Liver (tissue), 9 donors: ENCODE measurements around the gene GATAD1. TPM values are rescaled to one million over a fixed set of nuclear protein-coding genes. Genes with fewer than 3 reads are reported as not detected.

Experiments used
- DNase-seq: peaks from one replicate; pipeline ENCODE4 v3.0.0-alpha.2; 2017; ENCODE audit warnings: low spot score
- H3K27ac ChIP-seq, 2 donors: one replicate each; pipeline ENCODE4 v1.7.0; 2013; ENCODE audit warnings: inconsistent platforms in 2 of 2, low read length in 2 of 2, control low read depth in 1 of 2, low read depth in 1 of 2, mild to moderate bottlenecking in 1 of 2
- H3K27me3 ChIP-seq, 4 donors: one replicate each; pipeline versions ENCODE4 v1.6.1 to v1.7.0; 2013; ENCODE audit warnings: low read length in 3 of 4, inconsistent platforms in 1 of 4, mild to moderate bottlenecking in 1 of 4, moderate library complexity in 1 of 4; ENCODE audit not compliant: control insufficient read depth in 4 of 4, insufficient read depth in 4 of 4
- H3K36me3 ChIP-seq, 4 donors: one replicate each; pipeline versions ENCODE4 v1.6.1 to v1.7.0; 2013; ENCODE audit warnings: low read length in 3 of 4, mild to moderate bottlenecking in 3 of 4, low read depth in 1 of 4, moderate library complexity in 1 of 4; ENCODE audit not compliant: control insufficient read depth in 4 of 4, insufficient read depth in 3 of 4
- H3K4me1 ChIP-seq, 4 donors: one replicate each; pipeline versions ENCODE4 v1.6.1 to v1.7.0; 2013; ENCODE audit warnings: low read length in 3 of 4, mild to moderate bottlenecking in 3 of 4, moderate library complexity in 1 of 4; ENCODE audit not compliant: control insufficient read depth in 4 of 4, insufficient read depth in 4 of 4
- H3K4me3 ChIP-seq, 3 donors: one replicate each; pipeline versions ENCODE4 v1.6.1 to v1.7.0; 2013; ENCODE audit warnings: low read length in 3 of 3, control low read depth in 1 of 3, low read depth in 1 of 3, mild to moderate bottlenecking in 1 of 3
- H3K9ac ChIP-seq, 2 donors: one replicate each; pipeline ENCODE4 v1.7.0; 2013; ENCODE audit warnings: low read length in 2 of 2, mild to moderate bottlenecking in 2 of 2, moderate library complexity in 2 of 2, control low read depth in 1 of 2, low read depth in 1 of 2
- H3K9me3 ChIP-seq, 4 donors: one replicate each; pipeline versions ENCODE4 v1.6.1 to v1.7.0; 2013; ENCODE audit warnings: low read length in 3 of 4; ENCODE audit not compliant: control insufficient read depth in 4 of 4
- ATF3 ChIP-seq: IDR thresholded peaks from 2 replicates; pipeline ENCODE4 v1.6.1; 2016; ENCODE audit warnings: antibody characterized with exemption
- CTCF ChIP-seq: fragments of 150-350 bp; IDR thresholded peaks from 2 replicates; pipeline ENCODE4 v1.5.1; 2017; ENCODE audit warnings: improper control_type of control experiment, low read depth, low read length; ENCODE audit not compliant: missing input control
- EGR1 ChIP-seq, 2 donors: IDR thresholded peaks; 2 replicates each; pipeline ENCODE4 v1.6.1; 2016 to 2018; ENCODE audit warnings: antibody characterized with exemption in 2 of 2, low read depth in 2 of 2
- FOXA1 ChIP-seq: IDR thresholded peaks from 2 replicates; pipeline ENCODE4 v1.6.1; 2016; ENCODE audit warnings: antibody characterized with exemption
- GABPA ChIP-seq, 2 donors: IDR thresholded peaks in 1 of 2; conservative IDR thresholded peaks in 1 of 2; 2 replicates each; pipeline ENCODE4 v1.6.1; 2016; ENCODE audit warnings: antibody characterized with exemption in 2 of 2, mild to moderate bottlenecking in 1 of 2, moderate library complexity in 1 of 2
- HNF4A ChIP-seq, 2 donors: conservative IDR thresholded peaks; 2 replicates each; pipeline ENCODE4 v1.6.1; 2016; ENCODE audit warnings: antibody characterized with exemption in 2 of 2, mild to moderate bottlenecking in 2 of 2
- HNF4G ChIP-seq: IDR thresholded peaks from 2 replicates; pipeline ENCODE4 v1.6.1; 2016; ENCODE audit warnings: antibody characterized with exemption
- JUND ChIP-seq, 2 donors: IDR thresholded peaks; 2 replicates each; pipeline ENCODE4 v1.6.1; 2016; ENCODE audit warnings: antibody characterized with exemption in 2 of 2
- MAX ChIP-seq: IDR thresholded peaks from 2 replicates; pipeline ENCODE4 v1.6.1; 2016; ENCODE audit warnings: antibody characterized with exemption
- REST ChIP-seq: IDR thresholded peaks from 2 replicates; pipeline ENCODE4 v1.6.1; 2016; ENCODE audit warnings: antibody characterized with exemption, mild to moderate bottlenecking
- RXRA ChIP-seq, 2 donors: IDR thresholded peaks; 2 replicates each; pipeline ENCODE4 v1.6.1; 2017 to 2018; ENCODE audit warnings: antibody characterized with exemption in 2 of 2, mild to moderate bottlenecking in 1 of 2
- SP1 ChIP-seq: IDR thresholded peaks from 2 replicates; pipeline ENCODE4 v1.6.1; 2018; ENCODE audit warnings: antibody characterized with exemption, mild to moderate bottlenecking
- TAF1 ChIP-seq: conservative IDR thresholded peaks from 2 replicates; pipeline ENCODE4 v1.6.1; 2016; ENCODE audit warnings: antibody characterized with exemption, mild to moderate bottlenecking
- YY1 ChIP-seq: IDR thresholded peaks from 2 replicates; pipeline ENCODE4 v1.6.1; 2016; ENCODE audit warnings: antibody characterized with exemption, mild to moderate bottlenecking
- WGBS: extraction: QIAGEN DNeasy Blood & Tissue Kit; methylation state at CpG from one replicate; pipeline ENCODE4 v1.1.7; 2013; 5-methylcytosine and 5-hydroxymethylcytosine counted together
- polyA plus RNA-seq, 2 donors: library from polyadenylated mRNA; stranded (reverse) in 1 of 2; unstranded in 1 of 2; fragments of 200-250 nt in 1 of 2; fragments of >200 nt in 1 of 2; fragmentation: Nextera tagmentation in 1 of 2; extraction: Ambion mirVana in 1 of 2; gene quantifications; one replicate each; pipeline versions ENCODE4 v1.2.1 to v1.2.3, GENCODE V29; 2013 to 2015
- total RNA-seq, 2 donors: library from RNA; depleted of rRNA; stranded (reverse); fragments of >200 nt; gene quantifications; one replicate each; pipeline ENCODE4 v1.2.3, GENCODE V29; 2014
- donor health status: healthy.
- donor health status: healthy.
- donor health status: healthy.
- donor health status: healthy.
- donor health status: healthy.

The GATAD1 gene
- total and polyA plus RNA-seq, 4 donors: 7.8 to 22.8 (median 10.8) TPM

GRCh38 chr7:92451645-92452044 lies 4.4 kb downstream of the GATAD1 start:
- H3K27me3 ChIP-seq: no peaks in the 10 kb centered on the region
- no peak for TF ChIP-seq RXRA (IDR thresholded peaks at IDR 0.05)
- no peak overlapping the region for H3K4me3 ChIP-seq
- DNase-seq: no peak
- no peak overlapping the region for H3K9ac ChIP-seq
- peaks cover 5 to 60% (median 45%) of the 10 kb centered on the region in 4 donors for H3K36me3 ChIP-seq
- 99% methylated on average over 2 of the region's 2 CpGs for WGBS
- peaks cover 0 to 9% (median 7%) of the 10 kb centered on the region in 4 donors for H3K4me1 ChIP-seq
- H3K9me3 ChIP-seq: no peaks in the 10 kb centered on the region
- no peak overlapping the region for H3K27ac ChIP-seq

- Histone ChIP-seq H3K9me3 (no peaks in the 10 kb centered on the region), H3K27ac (no peak overlapping the region), H3K36me3 (peaks cover 10 to 56% (median 41%) of the 10 kb centered on the region in 4 donors), H3K4me1 (no peaks in the 10 kb centered on the region), H3K27me3 (no peaks in the 10 kb centered on the region), H3K4me3 (no peak overlapping the region), H3K9ac (no peak overlapping the region)
- 95% methylated on average over 2 of the region's 2 CpGs for WGBS
- DNase-seq: no peak
- TF ChIP-seq FOXA1 (no peak), ATF3 (no peak), REST (no peak), TAF1 (no peak), CTCF (no peak), SP1 (no peak)
These were observed 9.0 kb downstream of the GATAD1 start for GRCh38 chr7:92456236-92456635.

GRCh38 chr7:92460109-92460508 lies 12.8 kb downstream of the GATAD1 start:
- H3K9me3 ChIP-seq: no peaks in the 10 kb centered on the region
- TF ChIP-seq TAF1: no peak
- TF ChIP-seq HNF4G: no peak
- TF ChIP-seq CTCF: no peak
- no peak for TF ChIP-seq YY1
- TF ChIP-seq EGR1 (IDR thresholded peaks at IDR 0.05; ENCODE audit: low read depth in 2 of 2): no peak
- no peak for TF ChIP-seq MAX
- TF ChIP-seq GABPA (IDR thresholded peaks at IDR 0.05 in 1 of 2, conservative IDR thresholded peaks at IDR 0.05 in 1 of 2): no peak
- TF ChIP-seq HNF4A (conservative IDR thresholded peaks at IDR 0.05): no peak
- no peak for TF ChIP-seq REST
- TF ChIP-seq ATF3: no peak
- no peak for TF ChIP-seq JUND (IDR thresholded peaks at IDR 0.05)
- no peak for TF ChIP-seq RXRA (IDR thresholded peaks at IDR 0.05)
- 77% methylated on average over 2 of the region's 2 CpGs for WGBS

More at GRCh38 chr7:92460109-92460508, 12.8 kb downstream of the GATAD1 start:
- peaks cover 5 to 22% (median 21%) of the 10 kb centered on the region in 4 donors for H3K36me3 ChIP-seq
- no peaks in the 10 kb centered on the region for H3K27me3 ChIP-seq
- DNase-seq: no peak
- peaks cover 0 to 3% (median 0%) of the 10 kb centered on the region in 4 donors for H3K4me1 ChIP-seq
- H3K9ac ChIP-seq: no peak overlapping the region
- no peak overlapping the region for H3K4me3 ChIP-seq
- H3K27ac ChIP-seq: no peak overlapping the region
